Astrocyte (in vitro differentiated cells and primary cell): ENCODE measurements around the gene ORAI3. TPM values are rescaled to one million over a fixed set of nuclear protein-coding genes. Genes with fewer than 3 reads are reported as not detected.

ENCODE experiments used
- DNase-seq: peaks from one replicate; pipeline ENCODE4 v3.0.0-alpha.2; 2010; ENCODE audit warnings: low read depth
- FAIRE-seq: peaks from 2 replicates; lab custom pipeline; 2011; peaks lifted over from hg19 to GRCh38; lab: Jason Lieb, UNC
- H2AFZ ChIP-seq: 2 replicates; pipeline ENCODE4 v1.6.0; 2012; ENCODE audit warnings: low read depth, low read length, inconsistent platforms
- H3K27ac ChIP-seq: 2 replicates; pipeline ENCODE4 v1.5.1; 2011; ENCODE audit warnings: low read depth, low read length, inconsistent platforms
- H3K27me3 ChIP-seq: 2 replicates; pipeline ENCODE4 v1.6.0; 2011; ENCODE audit warnings: low read length, inconsistent platforms; ENCODE audit not compliant: insufficient read depth
- H3K36me3 ChIP-seq: 2 replicates; pipeline ENCODE4 v1.5.1; 2011; ENCODE audit warnings: low read length, inconsistent platforms; ENCODE audit not compliant: insufficient read depth
- H3K4me1 ChIP-seq: 2 replicates; pipeline ENCODE4 v1.5.1; 2011; ENCODE audit warnings: low read length, inconsistent platforms; ENCODE audit not compliant: insufficient read depth
- H3K4me2 ChIP-seq: 2 replicates; pipeline ENCODE4 v1.6.0; 2012; ENCODE audit warnings: low read length, inconsistent platforms
- H3K4me3 ChIP-seq: 2 replicates; pipeline ENCODE4 v1.5.1; 2011; ENCODE audit warnings: low read depth, mild to moderate bottlenecking, low read length, inconsistent platforms; ENCODE audit not compliant: insufficient read depth
- H3K79me2 ChIP-seq: 2 replicates; pipeline ENCODE4 v1.6.0; 2012; ENCODE audit warnings: mild to moderate bottlenecking, low read length, inconsistent platforms; ENCODE audit not compliant: insufficient read depth
- H3K9ac ChIP-seq: 2 replicates; pipeline ENCODE4 v1.6.0; 2012; ENCODE audit warnings: mild to moderate bottlenecking, low read length, inconsistent platforms
- H3K9me3 ChIP-seq: 2 replicates; pipeline ENCODE4 v1.5.1; 2012; ENCODE audit warnings: low read depth, mild to moderate bottlenecking, low read length, inconsistent platforms; ENCODE audit not compliant: insufficient read depth
- H4K20me1 ChIP-seq: 2 replicates; pipeline ENCODE4 v1.6.0; 2012; ENCODE audit warnings: low read length, inconsistent platforms; ENCODE audit not compliant: insufficient read depth
- H3K27ac Mint-ChIP-seq: one replicate; pipeline ENCODE4 v1.8.0; 2021; ENCODE audit warnings: mild to moderate bottlenecking, mixed read lengths; ENCODE audit not compliant: unreplicated experiment
- H3K27me3 Mint-ChIP-seq: one replicate; pipeline ENCODE4 v1.8.0; 2021; ENCODE audit warnings: low read depth, mixed read lengths; ENCODE audit not compliant: unreplicated experiment
- H3K36me3 Mint-ChIP-seq: one replicate; pipeline ENCODE4 v1.8.0; 2021; ENCODE audit warnings: low read depth, mixed read lengths; ENCODE audit not compliant: unreplicated experiment
- H3K4me1 Mint-ChIP-seq: one replicate; pipeline ENCODE4 v1.8.0; 2021; ENCODE audit warnings: low read depth, mixed read lengths; ENCODE audit not compliant: unreplicated experiment
- H3K4me3 Mint-ChIP-seq: one replicate; pipeline ENCODE4 v1.8.0; 2021; ENCODE audit warnings: mild to moderate bottlenecking, moderate library complexity, mixed read lengths; ENCODE audit not compliant: unreplicated experiment
- H3K9me3 Mint-ChIP-seq: one replicate; pipeline ENCODE4 v1.8.0; 2021; ENCODE audit warnings: mild to moderate bottlenecking, mixed read lengths; ENCODE audit not compliant: unreplicated experiment
- EZH2 ChIP-seq: IDR thresholded peaks from 2 replicates; pipeline ENCODE4 v1.6.1; 2012; ENCODE audit warnings: mild to moderate bottlenecking, low read length, inconsistent platforms; ENCODE audit not compliant: insufficient read depth
- total RNA-seq: library from RNA; stranded (reverse); gene quantifications from 2 replicates; pipeline ENCODE4 v1.2.1, GENCODE V29; 2021
- TF ChIP-seq, protein P1 (sequence below): IDR thresholded peaks from 2 replicates; pipeline ENCODE4 v1.5.1; 2011; ENCODE audit warnings: low read depth, mild to moderate bottlenecking, inconsistent platforms, low read length, moderate library complexity; ENCODE audit not compliant: insufficient read depth

ORAI3 gene
- total RNA-seq, 1 donor from 2014 or later: 21.1 TPM

DNA sequence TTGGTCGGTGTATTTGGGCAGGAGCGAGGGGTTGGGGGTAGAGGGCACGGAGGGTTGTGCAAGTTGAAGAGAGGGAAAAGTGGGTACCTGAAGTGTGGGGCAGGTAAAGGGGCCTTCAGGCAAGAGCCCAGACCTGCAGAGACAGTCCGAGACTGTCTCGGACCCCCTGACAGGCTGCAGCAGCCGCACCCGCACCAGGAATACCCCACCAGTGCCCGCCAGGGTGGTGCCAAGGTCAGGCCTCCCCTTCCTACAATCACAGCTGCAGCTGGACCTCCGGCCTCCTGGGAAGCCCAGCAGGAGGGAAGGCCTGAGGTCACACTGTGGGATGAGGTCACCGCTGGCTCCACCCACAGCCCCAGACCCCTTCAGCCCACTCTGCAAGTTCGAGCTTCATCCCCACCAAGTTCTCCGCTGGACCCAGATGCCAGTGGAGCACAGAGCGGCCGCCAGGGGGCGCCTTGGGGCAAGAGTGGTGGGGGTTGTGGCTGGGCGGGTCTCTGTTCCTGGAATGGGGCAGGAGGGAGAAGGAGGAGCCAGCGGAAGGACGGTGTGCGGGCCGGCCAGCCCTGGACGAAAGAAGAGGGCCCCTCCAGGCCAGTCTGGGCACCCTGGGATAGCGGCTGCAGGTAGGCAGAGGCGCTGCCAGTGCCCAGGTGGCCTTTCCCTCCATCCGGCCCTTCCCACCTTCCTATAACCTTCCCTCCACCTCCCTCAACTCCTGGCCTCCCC is 36.0 kb downstream of the ORAI3 start, which contains the start of gene HSD3B7:
TSS of gene HSD3B7 (plus strand) at position 539 of the 732 bp plus-strand sequence. CDS start 452 bp downstream, outside the sequence.
- TF ChIP-seq, protein P1, sequence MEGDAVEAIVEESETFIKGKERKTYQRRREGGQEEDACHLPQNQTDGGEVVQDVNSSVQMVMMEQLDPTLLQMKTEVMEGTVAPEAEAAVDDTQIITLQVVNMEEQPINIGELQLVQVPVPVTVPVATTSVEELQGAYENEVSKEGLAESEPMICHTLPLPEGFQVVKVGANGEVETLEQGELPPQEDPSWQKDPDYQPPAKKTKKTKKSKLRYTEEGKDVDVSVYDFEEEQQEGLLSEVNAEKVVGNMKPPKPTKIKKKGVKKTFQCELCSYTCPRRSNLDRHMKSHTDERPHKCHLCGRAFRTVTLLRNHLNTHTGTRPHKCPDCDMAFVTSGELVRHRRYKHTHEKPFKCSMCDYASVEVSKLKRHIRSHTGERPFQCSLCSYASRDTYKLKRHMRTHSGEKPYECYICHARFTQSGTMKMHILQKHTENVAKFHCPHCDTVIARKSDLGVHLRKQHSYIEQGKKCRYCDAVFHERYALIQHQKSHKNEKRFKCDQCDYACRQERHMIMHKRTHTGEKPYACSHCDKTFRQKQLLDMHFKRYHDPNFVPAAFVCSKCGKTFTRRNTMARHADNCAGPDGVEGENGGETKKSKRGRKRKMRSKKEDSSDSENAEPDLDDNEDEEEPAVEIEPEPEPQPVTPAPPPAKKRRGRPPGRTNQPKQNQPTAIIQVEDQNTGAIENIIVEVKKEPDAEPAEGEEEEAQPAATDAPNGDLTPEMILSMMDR: peak; percentile 67
- TF ChIP-seq EZH2: no peak
- Mint-ChIP-seq H3K27me3 (no peaks in the 10 kb centered on the region), H3K4me1 (peaks cover 7% of the 10 kb centered on the region), H3K4me3 (peak within 1 kb of the TSS; percentile 67), H3K36me3 (peaks cover 11% of the 10 kb centered on the region), H3K27ac (no peak within 1 kb of the TSS), H3K9me3 (no peaks in the 10 kb centered on the region)
- H4K20me1 ChIP-seq: peaks cover 6% of the 10 kb centered on the region
- H3K4me2 ChIP-seq: peak within 1 kb of the TSS; percentile 80
- peaks cover 10% of the 10 kb centered on the region for H3K4me1 ChIP-seq
- H3K4me3 ChIP-seq: no peak within 1 kb of the TSS
- peaks cover 7% of the 10 kb centered on the region for H3K36me3 ChIP-seq
- no peaks in the 10 kb centered on the region for H3K79me2 ChIP-seq
- peak within 1 kb of the TSS; percentile 68 for H3K9ac ChIP-seq
- H3K27ac ChIP-seq: no peak within 1 kb of the TSS
- peak; percentile 47 for DNase-seq
- no peaks in the 10 kb centered on the region for H3K27me3 ChIP-seq
- H3K9me3 ChIP-seq: no peaks in the 10 kb centered on the region
- no peak for FAIRE-seq
- H2AFZ ChIP-seq: peak within 1 kb of the TSS; percentile 32

DNA sequence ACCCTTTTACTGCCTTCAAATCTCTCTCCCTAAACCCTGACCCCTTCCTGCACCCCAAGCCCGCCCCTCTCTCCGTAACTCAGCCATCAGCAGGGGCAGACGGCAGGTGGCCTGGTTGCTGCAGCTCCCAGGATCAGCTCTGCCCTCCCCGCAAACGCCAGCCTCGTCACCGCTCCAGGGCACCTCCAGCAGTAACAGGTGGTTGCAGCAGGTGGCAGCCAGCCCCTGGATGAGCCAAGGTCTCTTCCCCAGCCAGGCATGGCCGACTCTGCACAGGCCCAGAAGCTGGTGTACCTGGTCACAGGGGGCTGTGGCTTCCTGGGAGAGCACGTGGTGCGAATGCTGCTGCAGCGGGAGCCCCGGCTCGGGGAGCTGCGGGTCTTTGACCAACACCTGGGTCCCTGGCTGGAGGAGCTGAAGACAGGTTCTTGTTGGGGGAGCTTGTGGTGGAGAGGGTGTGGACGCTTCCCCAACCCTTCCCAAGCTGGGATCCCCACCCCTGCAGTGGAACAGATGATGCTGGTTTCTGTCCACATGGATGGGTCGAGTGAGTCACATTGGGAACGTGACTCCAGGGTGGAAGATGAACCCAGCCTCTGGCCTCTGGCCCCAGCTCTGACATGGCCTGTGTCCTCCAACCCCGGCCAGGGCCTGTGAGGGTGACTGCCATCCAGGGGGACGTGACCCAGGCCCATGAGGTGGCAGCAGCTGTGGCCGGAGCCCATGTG is 36.7 kb downstream of the ORAI3 start:
- DNase-seq (no peak), FAIRE-seq (no peak)
- Mint-ChIP-seq H3K4me1 (peaks cover 7% of the 10 kb centered on the region), H3K4me3 (peak overlapping the region; percentile 67), H3K27me3 (no peaks in the 10 kb centered on the region), H3K27ac (no peak overlapping the region), H3K9me3 (no peaks in the 10 kb centered on the region), H3K36me3 (peaks cover 11% of the 10 kb centered on the region)
- Histone ChIP-seq H2AFZ (peak overlapping the region; percentile 32), H3K27me3 (no peaks in the 10 kb centered on the region), H3K9me3 (no peaks in the 10 kb centered on the region), H3K4me1 (peaks cover 10% of the 10 kb centered on the region), H3K4me2 (peak overlapping the region; percentile 80), H3K36me3 (peaks cover 4% of the 10 kb centered on the region), H3K79me2 (no peaks in the 10 kb centered on the region), H4K20me1 (peaks cover 6% of the 10 kb centered on the region), H3K27ac (no peak overlapping the region), H3K4me3 (no peak overlapping the region), H3K9ac (peak overlapping the region; percentile 68)
- no peak for TF ChIP-seq EZH2
- TF ChIP-seq, protein P1: no peak
